GM18498 (cell line): ENCODE results near the gene OR5K3.
A peak's percentile ranks its signal among the peaks of the same experiment; 100 is the strongest.
"Not testable (repeated sequence)": the region's sequence is repeated elsewhere in the genome, so short reads cannot be mapped to it uniquely, and the experiment has no call there.

Experiments
- ATAC-seq: cut with Tn5 transposase; IDR thresholded peaks from one replicate; pipeline ENCODE4 v1.9.1; 2021; ENCODE audit warnings: mild to moderate bottlenecking, moderate library complexity; ENCODE audit not compliant: unreplicated experiment

OR5K3 gene, protein sequence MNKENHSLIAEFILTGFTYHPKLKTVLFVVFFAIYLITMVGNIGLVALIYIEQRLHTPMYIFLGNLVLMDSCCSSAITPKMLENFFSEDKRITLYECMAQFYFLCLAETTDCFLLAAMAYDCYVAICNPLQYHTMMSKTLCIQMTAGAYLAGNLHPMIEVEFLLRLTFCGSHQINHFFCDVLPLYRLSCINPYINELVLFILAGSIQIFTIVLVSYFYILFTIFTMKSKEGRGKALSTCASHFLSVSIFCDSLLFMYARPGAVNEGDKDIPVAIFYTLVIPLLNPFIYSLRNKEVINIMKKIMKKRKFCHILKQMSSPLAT

DNA sequence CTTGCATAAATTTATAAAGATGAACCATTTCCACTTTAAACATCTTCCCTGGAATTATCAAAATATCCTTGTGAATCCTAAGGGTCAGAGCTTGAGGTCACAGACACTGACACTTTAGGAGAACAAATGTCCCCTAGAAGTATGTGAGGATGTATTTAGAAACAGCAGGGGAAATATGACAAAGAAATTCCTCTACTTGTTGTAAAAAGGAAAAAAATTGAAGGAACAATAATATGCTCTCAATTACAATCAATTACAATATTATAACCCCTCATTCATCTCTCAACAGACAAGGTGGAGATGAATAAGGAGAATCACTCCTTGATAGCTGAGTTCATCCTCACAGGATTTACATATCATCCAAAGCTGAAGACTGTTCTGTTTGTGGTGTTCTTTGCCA lies at the start of gene OR5K3:
Gene OR5K3 (plus strand): TSS at position 301 of the 400 bp plus-strand sequence. CDS start 0 bp downstream, at position 301.
- ATAC-seq, result no peak

DNA sequence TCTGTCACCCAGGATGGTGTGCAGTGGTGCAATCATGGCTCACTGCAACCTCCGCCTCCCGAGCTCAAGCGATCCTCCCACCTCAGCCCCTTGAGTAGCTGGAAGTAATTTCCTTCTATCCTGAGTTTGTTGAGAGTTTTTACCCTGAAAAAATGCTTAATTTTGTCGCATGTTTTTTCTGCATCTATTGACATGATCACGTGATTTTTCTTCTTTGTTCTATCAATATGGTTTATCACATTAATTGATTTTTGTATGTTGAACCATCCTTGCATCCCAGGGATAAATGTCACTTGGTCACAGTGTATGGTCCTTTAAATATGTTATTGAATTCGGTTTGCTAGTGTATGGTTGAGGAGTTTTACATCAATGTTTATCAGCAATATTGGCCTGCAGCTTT lies 48.7 kb upstream of the OR5K3 start:
- no peak for ATAC-seq

DNA sequence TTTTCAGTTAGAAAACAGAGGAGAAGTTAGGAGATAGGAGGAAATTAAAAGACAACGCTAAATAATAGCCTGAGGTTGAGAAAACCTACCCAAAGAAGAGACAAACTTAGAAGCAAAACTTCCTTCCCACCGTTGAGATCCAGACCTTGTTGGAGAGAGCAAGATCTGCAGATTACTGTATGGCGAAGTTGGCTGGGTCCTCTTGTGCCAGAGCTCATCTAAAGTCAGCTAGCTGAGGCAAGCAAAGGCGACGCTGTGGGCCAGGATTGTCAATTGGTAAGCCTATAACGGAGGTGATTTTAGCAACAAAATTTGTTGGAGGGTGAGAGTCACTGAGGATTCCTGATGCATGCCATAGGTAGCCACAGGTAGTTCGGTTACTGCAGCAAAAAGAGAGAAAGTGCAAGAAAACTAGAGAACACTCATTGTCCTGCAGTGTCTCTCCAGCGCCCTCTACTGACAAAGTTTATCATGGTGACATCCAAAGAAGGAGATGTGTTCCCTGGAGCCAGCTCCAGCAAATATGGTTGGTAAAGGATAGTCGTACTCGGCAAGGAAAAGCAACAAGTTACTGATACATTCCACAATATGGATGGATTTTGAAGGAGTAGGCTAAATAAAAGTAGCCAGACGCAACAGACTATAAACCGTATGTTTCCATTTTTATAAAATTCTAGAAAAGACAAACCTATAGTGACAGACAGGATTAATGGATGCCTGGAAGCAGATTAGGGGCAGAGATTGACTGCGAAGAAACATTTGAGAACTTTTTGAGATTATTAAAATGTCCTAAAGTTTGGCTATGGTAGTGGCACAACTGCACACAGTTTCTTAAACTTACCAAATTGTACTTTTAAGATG lies 46.6 kb upstream of the OR5K3 start:
- peak; percentile 73 for ATAC-seq

DNA sequence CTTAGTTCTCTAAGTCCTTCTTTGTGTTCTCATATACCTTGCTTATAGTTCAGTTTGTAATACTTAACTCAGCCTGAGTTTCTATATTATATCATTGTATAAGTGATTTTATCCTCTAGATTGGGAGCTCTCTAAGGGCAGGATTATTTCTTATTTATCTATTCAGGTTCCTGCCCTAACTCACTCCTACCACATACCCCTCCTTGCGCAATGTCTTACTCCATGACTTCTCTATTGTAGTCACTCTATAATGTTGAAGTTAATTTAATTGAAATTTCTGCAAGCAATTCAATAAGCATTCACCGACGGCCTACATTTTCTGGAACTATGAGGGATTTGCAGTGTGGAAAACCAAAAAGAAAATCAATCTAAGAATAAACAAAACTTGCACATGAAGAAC lies 40.4 kb upstream of the OR5K3 start:
- no peak for ATAC-seq

DNA sequence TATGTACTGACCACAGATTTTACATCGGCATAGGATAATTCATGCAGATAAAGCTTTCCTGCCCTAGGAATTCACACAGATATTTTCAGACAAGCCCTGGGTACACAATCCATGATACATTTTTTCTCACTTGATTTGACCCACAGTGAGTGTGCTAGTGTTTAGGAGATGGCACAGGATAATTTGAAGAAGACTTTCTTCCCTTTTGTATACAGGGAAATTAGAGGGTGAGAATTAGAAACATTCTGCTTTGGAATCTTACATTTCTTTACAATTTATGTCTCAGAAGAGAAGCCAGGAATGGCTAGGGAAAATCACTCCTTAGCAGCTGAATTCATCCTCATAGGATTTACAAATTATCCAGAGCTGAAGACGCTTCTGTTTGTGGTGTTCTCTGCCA lies 36.9 kb upstream of the OR5K3 start, which contains the start of gene OR5K4:
Gene OR5K4 (plus strand): TSS at position 301 of the 400 bp plus-strand sequence. CDS start 0 bp downstream, at position 301.
- no peak for ATAC-seq

DNA sequence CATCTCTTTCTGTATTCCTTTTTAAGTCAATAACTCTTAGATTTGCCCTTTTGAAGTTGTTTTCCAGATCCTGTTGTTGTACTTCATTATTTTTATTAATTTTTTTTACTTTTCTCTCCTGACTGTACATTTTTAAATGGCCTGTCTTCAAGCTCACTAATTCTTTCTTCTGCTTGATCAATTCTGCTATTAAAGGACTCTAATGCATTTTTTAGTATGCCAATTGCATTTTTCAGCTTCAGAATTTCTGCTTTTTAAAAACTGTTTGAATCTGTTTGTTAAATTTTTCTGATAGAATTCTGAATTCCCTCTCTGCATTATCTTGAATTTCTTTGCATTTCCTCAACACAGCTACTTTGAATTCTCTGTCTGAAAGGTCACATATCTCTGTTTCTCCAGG lies 31.2 kb upstream of the OR5K3 start:
- no peak for ATAC-seq

DNA sequence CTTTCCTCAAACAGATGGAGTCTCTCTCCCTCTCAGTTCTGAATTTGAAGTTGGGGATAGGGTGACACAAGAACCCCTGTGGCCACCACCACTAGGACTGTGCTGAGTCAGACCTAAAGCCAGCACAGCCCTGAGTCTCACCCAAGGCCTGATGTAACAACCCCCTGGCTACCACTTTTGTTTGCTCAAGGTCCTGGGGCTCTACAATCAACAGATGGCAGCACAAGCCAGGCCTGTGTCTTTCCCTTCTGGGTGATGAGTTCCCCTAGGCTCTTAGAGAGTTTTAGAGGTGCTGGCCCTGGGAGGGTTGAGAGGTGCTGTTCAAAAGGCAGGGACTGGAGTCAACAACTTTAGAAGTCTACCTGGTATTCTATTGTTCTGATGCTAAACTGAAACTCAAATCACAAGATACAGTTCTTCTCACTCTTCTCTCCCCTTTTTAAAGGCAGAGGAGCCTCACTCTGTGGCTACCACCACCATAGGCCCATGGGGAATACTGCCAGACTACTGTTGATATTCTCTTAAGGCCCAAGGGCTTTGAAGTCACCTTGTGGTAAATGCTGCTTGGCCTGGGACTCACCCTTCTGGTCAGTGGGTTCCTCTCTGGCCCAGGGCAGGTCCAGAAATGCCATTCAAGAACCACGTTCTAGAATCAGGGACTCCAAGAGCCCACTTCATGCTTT lies 30.3 kb upstream of the OR5K3 start:
- ATAC-seq, result peak; percentile 84

DNA sequence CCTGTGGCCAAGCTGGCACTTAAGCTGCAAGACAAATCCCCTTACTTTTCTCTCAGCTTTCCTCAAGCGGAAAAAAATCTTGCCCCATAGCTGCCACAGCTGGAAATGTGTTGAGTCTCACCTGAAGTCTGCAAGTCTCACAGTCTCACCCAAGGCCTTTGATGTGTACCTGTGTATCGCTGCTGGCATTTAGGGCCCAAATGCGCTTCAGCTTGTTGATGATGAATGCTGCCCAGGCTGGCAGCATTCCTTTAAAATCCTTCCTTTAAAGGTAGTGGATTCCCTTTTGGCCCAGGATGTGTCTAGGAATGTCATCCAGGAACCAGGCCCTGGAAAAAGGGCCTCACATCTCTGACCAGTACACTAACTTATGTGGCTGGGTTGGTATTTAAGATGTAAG lies 29.8 kb upstream of the OR5K3 start:
- ATAC-seq, result no peak

DNA sequence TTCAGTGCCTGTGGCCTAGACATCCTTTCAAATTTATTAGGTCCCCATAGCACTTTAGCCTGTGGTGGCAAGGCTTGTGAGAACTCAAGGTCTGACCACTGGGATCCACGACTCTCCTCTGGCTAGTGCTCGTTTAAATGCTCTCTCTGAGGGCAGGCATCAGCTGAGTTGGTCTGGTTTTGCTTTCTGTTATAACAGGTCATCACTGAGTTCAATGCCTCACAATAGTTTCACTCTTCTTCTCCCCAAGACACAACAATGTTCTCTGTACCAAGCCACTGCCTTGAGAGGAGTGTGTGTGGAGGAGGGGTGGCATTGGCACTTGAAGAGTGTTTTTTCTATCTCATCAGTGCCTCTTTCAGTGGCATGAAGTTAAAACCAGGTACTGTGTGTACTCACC lies 29.2 kb upstream of the OR5K3 start:
- ATAC-seq, result peak; percentile 67

DNA sequence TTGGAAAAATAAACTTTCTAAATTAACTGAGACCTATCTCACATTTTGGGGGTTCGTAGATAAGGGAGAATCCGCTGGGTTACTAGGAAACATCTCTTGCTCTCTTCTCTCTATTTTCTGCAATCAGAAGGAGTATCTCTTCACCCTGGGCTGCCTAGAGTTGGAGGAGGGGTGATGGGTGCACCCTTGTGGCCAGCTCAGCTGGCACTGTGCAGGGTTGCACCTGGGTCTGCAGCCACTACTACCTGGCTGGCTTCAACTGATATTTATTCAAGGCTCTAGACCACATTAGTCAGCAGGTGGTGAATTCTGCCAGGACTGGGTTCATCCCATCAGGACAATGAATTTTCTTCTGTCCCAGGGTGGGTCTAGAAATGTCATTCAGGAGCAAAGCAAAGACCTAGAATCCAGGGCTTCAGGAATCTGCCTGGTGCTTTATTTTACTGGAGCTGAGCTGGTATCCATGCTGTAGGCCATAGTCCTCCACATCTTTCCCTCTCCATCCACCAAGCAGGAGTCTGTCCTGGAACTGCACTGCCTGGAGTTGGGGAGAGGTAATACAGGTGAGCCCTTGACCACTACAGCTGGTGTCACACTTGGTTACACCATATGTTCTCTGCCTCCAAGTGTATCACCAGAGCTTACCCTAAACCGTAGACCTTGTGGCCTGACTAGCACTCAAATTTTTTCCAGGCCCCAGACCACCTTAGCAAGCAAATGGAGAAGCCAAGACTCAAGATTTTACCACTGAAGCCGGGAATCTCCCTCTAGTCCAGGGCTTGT lies 22.8 kb upstream of the OR5K3 start:
- no peak for ATAC-seq

DNA sequence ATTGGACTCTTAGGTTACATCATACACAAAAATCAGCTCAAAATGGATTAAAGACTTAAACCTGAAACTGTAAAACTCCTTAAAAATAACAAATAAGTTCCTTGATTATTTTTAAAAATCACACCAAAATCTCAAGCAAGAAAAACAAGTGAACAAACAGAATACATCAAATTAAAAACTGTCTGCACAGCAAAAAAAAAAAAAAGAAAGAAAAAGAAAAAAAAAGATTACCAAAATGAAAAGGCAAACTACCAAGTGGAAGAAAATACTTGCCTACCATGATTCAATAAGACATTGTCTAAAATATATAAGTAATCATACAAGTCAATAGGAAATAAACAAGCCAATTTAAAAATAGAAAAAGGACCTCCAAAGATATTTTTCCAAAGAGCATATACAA lies 19.3 kb upstream of the OR5K3 start:
- no peak for ATAC-seq

DNA sequence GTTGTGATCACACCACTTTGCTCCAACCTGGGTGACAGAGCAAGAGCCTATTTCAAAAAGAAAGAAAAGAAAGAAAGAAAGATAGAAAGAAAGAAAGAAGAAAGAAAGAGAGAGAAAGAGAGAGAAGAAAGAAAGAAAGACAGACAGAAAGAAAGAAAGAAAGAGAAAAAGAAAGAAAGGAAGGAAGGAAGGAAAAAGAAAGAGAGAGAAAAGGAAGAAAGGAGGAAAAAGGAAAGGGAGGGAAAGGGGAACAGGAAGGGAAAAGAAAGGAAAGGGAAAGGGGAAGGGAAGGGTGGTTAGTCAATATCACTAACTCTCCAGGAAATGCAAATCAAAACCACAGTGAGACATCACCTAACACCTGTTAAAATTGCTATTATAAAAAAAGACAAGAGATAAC lies 18.6 kb upstream of the OR5K3 start:
- ATAC-seq, result no peak

DNA sequence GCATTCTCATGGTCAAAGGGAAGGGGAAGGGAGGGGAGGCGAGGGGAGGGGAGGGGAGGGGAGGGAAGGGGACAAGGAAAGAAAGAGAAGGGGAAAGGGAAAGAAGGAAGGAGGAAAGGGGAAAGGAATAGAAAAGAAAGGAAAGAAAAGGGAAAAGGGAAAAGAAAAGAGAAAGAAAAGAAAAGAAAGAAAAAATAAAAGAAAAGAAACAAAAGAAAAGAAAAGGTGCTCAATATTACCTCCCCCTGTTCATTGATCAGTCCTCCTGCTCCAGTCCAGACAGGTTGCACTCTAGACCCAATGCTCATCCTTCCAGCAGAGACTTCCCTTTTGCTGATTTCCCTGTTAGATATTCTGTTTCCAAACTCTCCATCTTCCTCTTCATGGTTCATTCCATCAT lies 18.0 kb upstream of the OR5K3 start:
- no peak for ATAC-seq

DNA sequence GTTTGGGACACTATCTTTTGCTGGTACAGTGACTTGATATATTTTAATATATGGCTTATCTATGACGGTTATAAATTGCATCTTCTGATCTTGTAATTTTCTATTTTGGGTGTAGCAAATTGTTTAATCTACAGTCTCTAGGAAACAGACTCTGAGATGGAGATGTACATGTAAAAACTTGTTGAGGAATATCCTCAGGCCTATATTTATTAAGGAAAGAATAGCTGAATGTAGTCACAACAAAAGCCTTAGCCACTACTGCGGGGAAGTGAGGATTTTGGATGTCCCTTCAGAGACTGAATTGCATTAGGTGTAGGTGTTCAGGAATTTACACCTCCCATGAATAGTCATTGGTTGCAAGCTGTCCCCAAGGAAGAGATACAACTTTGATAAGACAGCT lies 13.8 kb upstream of the OR5K3 start:
- ATAC-seq, result no peak

DNA sequence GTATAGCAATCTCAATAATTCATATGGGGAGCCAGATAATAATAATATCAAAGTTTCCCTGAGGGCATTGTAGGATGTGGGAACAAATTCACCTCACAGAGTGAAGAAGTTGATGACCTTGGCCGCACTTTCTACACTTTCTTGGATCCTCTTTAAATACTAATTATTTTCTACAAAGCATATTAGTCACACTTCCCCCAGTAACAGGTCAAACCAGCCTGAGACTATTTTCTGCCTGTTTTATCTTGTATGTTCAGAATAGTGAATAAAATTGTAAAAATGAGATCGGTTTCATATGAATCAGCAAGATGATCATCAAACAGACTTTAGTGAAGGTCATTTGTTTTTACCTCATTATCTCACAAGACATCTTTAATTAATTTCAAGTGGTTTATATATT lies 2.3 kb upstream of the OR5K3 start:
- ATAC-seq, result no peak

DNA sequence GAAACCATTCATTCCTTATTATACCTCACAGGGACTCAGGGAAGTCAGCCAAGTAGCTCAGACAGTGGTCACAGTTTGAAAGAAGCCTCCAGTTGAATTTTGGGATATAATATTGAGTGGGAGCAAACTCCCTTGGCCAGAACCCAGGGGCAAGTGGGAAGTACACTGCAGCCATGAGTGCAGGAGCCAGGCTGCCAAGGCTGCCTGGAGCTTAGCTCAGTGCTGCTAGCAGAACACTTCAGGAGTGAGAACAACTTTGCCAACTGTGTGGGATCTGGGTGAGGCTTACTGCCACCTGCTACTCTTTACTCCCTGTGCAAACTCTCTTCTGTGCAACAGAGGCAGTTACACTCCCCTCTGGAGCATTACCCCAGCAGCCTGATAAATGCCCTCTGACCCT lies 4.6 kb downstream of the OR5K3 start:
- no peak for ATAC-seq

DNA sequence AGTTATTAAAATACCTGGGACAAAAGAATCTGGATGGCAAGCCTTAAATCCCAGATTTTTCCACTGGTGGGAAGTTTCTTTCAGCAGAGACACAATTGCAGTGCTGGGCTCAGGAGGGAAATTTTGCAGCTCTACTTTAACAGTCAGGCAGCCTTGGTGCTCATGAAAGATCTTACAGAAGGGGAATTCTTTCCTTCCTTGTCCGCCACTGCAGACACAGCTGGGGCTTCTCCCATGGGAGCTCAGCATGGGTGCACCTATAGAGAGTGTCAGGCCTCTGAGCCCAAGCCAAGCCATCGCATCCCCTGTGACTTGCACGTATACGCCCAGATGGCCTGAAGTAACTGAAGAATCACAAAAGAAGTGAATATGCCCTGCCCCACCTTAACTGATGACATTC lies 6.0 kb downstream of the OR5K3 start:
- not testable (repeated sequence) for ATAC-seq

DNA sequence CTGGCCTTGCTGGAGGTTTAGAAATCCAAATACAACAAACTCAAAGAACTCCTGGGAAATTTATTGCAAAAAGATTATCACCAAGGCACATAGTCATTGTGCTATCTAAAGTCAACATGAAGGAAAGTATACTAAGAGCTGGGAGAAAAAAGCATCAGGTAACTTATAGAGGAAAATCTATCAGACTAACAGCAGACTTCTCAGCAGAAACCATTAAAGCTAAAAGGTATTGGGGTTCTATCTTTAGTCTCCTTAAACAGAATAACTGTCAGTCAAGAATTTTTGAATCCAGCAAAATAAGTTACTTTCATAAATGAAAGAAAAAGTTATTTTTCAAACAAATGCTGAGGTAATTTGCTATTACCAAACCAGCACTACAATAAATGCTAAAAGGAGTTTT lies 8.0 kb downstream of the OR5K3 start:
- no peak for ATAC-seq

DNA sequence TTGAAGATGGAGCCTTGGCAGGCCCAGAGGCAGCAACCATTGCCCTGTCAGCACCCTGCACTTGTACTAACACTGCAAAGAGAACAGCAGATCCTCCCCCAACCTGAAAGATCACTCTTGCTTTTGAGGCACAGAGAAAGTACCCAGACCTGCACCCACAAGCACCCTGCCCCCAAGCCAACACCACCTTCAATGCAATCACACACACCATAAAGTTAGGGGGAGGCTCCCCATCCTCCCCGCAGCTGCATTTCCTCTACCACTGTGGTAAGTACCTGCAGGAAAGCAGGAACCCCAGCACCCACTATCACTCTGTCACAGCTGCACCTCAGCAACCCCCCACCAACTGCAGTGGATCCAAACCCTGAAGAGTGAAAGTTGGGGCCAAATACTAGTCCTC lies 12.0 kb downstream of the OR5K3 start:
- ATAC-seq, result no peak

DNA sequence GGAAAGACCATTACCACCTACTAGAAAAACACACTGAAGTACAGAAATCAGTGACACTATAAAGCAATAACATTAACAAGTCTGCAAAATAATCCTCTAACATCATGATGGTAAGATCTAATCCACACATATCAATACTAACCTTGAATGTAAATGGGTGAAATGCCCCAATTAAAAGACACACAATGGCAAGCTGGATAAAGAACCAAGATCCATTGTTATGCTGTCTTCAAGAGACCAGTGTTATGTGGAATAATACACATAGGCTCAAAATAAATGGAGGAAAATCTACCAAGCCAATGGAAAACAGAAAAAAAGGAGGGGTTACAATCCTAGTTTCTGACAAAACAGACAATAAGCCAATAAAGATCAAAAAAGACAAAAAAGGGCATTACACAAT lies 13.5 kb downstream of the OR5K3 start:
- ATAC-seq, result no peak

DNA sequence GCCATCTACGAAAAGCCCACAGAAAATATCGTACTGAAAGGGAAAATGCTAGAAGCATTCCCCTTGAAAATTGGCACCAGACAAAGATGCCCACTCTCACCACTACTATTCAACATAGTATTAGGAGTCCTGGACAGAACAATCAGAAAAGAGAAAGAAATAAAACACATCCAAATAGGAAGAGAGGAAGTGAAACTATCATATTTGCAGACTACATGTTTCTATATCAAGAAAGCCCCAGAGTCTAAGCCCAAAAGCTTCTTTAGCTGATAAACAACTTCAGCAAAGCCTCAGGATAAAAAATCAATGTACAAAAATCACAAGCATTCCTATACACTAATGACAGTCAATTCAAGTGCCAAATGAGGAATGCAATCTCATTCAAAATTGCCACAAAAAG lies 15.6 kb downstream of the OR5K3 start:
- ATAC-seq, result no peak
